ENCODE measurements around the gene DCAF11. TPM values are rescaled to one million over a fixed set of nuclear protein-coding genes. Genes with fewer than 3 reads are reported as not detected.
"Not testable (repeated sequence)": the region's sequence is repeated elsewhere in the genome, so short reads cannot be mapped to it uniquely, and the experiment has no call there.

DCAF11 gene
- total and polyA plus RNA-seq, 2 experiments from 2014 or later = 29.1 to 59.8 TPM

- in situ Hi-C loops (cut with MboI) = no loop called here
- 97 to 98% methylated on average over 7 of the region's 7 CpGs for WGBS, 2 experiments (ENCODE audit: low coverage in 1 of 2, low lambda C conversion rate in 2 of 2, missing lambda C conversion rate in 2 of 2)
These were observed 12.1 kb upstream of the DCAF11 start for GRCh38 chr14:24102357-24103048.

GRCh38 chr14:24103451-24103850 is 11.1 kb upstream of the DCAF11 start:
- peaks cover 42% of the 10 kb centered on the region; the same call in 1 of the 2 replicates for H3K36me3 ChIP-seq (ENCODE audit: low read depth)
- H3K9ac ChIP-seq = no peak overlapping the region
- H3K79me2 ChIP-seq (ENCODE audit: insufficient read depth) = no peaks in the 10 kb centered on the region
- H3K4me2 ChIP-seq (ENCODE audit: unreplicated experiment) = no peak overlapping the region
- H3K9me2 ChIP-seq (ENCODE audit: insufficient read depth) = no peaks in the 10 kb centered on the region
- H3K4me3 ChIP-seq = no peak overlapping the region
- 92 to 94% methylated on average over 11 to 13 of the region's 13 CpGs for WGBS, 2 experiments (ENCODE audit: low coverage in 1 of 2, low lambda C conversion rate in 2 of 2, missing lambda C conversion rate in 2 of 2)
- no peaks in the 10 kb centered on the region for H3K9me3 ChIP-seq (ENCODE audit: low read depth)
- H3F3A ChIP-seq (ENCODE audit: insufficient read depth) = peaks cover 30% of the 10 kb centered on the region
- in situ Hi-C loops (cut with MboI) = no loop called here
- no peaks in the 10 kb centered on the region for H3K27me3 ChIP-seq (replicated peaks; ENCODE audit: insufficient read depth)
- TF ChIP-seq EZH2phosphoT487 (IDR thresholded peaks at IDR 0.05; ENCODE audit: insufficient read depth, low read depth) = no peak
- no peak overlapping the region for H3K27ac ChIP-seq
- H2AFZ ChIP-seq = no peak overlapping the region
- DNase-seq = no peak
- 0 out of 2 replicates have a peak, but pooled peaks cover 5% of the 10 kb centered on the region for H3K4me1 ChIP-seq (ENCODE audit: insufficient read depth)
- H4K20me1 ChIP-seq (ENCODE audit: insufficient read depth) = no peaks in the 10 kb centered on the region

More at GRCh38 chr14:24102357-24103048, 12.1 kb upstream of the DCAF11 start:
- 0 out of 2 replicates have a peak, but pooled peaks cover 5% of the 10 kb centered on the region for H3K4me1 ChIP-seq (ENCODE audit: insufficient read depth)
- H4K20me1 ChIP-seq (ENCODE audit: insufficient read depth) = no peaks in the 10 kb centered on the region
- H3K9me3 ChIP-seq (ENCODE audit: low read depth) = no peaks in the 10 kb centered on the region
- no peak overlapping the region for H2AFZ ChIP-seq
- no peaks in the 10 kb centered on the region for H3K79me2 ChIP-seq (ENCODE audit: insufficient read depth)
- no peak overlapping the region for H3K4me3 ChIP-seq
- H3K27me3 ChIP-seq (replicated peaks; ENCODE audit: insufficient read depth) = no peaks in the 10 kb centered on the region
- no peak overlapping the region for H3K9ac ChIP-seq
- H3K4me2 ChIP-seq (ENCODE audit: unreplicated experiment) = no peak overlapping the region
- H3K9me2 ChIP-seq (ENCODE audit: insufficient read depth) = no peaks in the 10 kb centered on the region
- H3K36me3 ChIP-seq (ENCODE audit: low read depth) = peaks cover 51% of the 10 kb centered on the region; the same call in 1 of the 2 replicates
- no peak overlapping the region for H3K27ac ChIP-seq
- no peak for DNase-seq
- TF ChIP-seq EZH2phosphoT487 (IDR thresholded peaks at IDR 0.05; ENCODE audit: insufficient read depth, low read depth) (no peak), EZH2 (IDR thresholded peaks at IDR 0.05; ENCODE audit: insufficient read depth, poor library complexity, severe bottlenecking) (no peak)
- H3F3A ChIP-seq (ENCODE audit: insufficient read depth) = peaks cover 24% of the 10 kb centered on the region

DNA sequence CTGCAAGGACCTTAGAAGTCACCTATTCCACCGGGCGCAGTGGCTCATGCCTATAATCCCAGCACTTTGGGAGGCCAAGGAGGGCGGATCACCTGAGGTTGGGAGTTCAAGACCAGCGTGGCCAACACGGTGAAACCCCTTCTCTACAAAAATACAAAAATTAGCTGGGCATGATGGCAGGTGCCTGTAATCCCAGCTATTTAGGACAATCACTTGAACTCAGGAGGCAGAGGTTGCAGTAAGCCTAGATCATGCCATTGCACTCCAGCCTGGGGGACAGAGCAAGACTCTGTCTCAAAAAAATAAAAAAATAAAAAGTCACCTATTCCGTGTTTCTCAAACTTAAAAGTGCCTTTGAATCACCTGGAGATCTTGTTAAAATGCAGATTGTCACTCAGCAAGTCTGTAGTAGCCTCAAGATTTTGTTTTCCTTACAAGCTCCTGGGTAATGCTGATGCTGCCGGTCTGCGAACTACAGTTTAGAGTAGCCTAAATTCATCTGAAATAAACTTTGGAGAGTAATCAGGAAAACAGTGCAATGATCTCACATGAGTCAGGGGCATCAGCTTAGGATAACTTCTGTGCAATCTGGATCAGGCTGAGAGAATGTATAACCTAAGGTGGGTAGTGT is 8.9 kb upstream of the DCAF11 start:
- in situ Hi-C loops (cut with MboI); H3K4me2 ChIP-seq (ENCODE audit: unreplicated experiment); H3K9me2 ChIP-seq (ENCODE audit: insufficient read depth); H3K9me3 ChIP-seq (ENCODE audit: low read depth); H3K9ac ChIP-seq; H3K79me2 ChIP-seq (ENCODE audit: insufficient read depth); H3K27me3 ChIP-seq (replicated peaks; ENCODE audit: insufficient read depth); H4K20me1 ChIP-seq (ENCODE audit: insufficient read depth); H2AFZ ChIP-seq; H3K27ac ChIP-seq; H3K4me3 ChIP-seq; H3K4me1 ChIP-seq (ENCODE audit: insufficient read depth): not testable (repeated sequence)
- WGBS, 2 experiments (ENCODE audit: low coverage in 1 of 2, low lambda C conversion rate in 2 of 2, missing lambda C conversion rate in 2 of 2) = 87 to 88% methylated on average over 8 of the region's 8 CpGs
- DNase-seq = peak; percentile 10
- Histone ChIP-seq H3K36me3 (ENCODE audit: low read depth) (peaks cover 33% of the 10 kb centered on the region; the same call in 1 of the 2 replicates), H3F3A (ENCODE audit: insufficient read depth) (peaks cover 30% of the 10 kb centered on the region)

- peaks cover 30% of the 10 kb centered on the region for H3F3A ChIP-seq (ENCODE audit: insufficient read depth)
- no peak overlapping the region for H3K27ac ChIP-seq
- no peaks in the 10 kb centered on the region for H3K9me2 ChIP-seq (ENCODE audit: insufficient read depth)
- no peak overlapping the region for H3K4me2 ChIP-seq (ENCODE audit: unreplicated experiment)
- H3K4me1 ChIP-seq (ENCODE audit: insufficient read depth) = 0 out of 2 replicates have a peak, but pooled peaks cover 5% of the 10 kb centered on the region
- DNase-seq = no peak
- TF ChIP-seq EZH2 (IDR thresholded peaks at IDR 0.05; ENCODE audit: insufficient read depth, poor library complexity, severe bottlenecking) = no peak
- TF ChIP-seq EZH2phosphoT487 (IDR thresholded peaks at IDR 0.05; ENCODE audit: insufficient read depth, low read depth) = no peak
- H3K27me3 ChIP-seq (replicated peaks; ENCODE audit: insufficient read depth) = no peaks in the 10 kb centered on the region
- H3K9me3 ChIP-seq (ENCODE audit: low read depth) = no peaks in the 10 kb centered on the region
- H3K36me3 ChIP-seq (ENCODE audit: low read depth) = peaks cover 24% of the 10 kb centered on the region; the same call in 1 of the 2 replicates
- no peaks in the 10 kb centered on the region for H3K79me2 ChIP-seq (ENCODE audit: insufficient read depth)
- in situ Hi-C loops (cut with MboI) = no loop called here
- no peak overlapping the region for H3K4me3 ChIP-seq
- H2AFZ ChIP-seq = no peak overlapping the region
- no peaks in the 10 kb centered on the region for H4K20me1 ChIP-seq (ENCODE audit: insufficient read depth)
- no peak overlapping the region for H3K9ac ChIP-seq
- WGBS, 2 experiments (ENCODE audit: low coverage in 1 of 2, low lambda C conversion rate in 2 of 2, missing lambda C conversion rate in 2 of 2) = 80 to 87% methylated on average over 4 of the region's 4 CpGs
These were observed 7.8 kb upstream of the DCAF11 start for GRCh38 chr14:24106672-24107271.

Measured in GM23248 (cell line).